SK-N-SH (cell line): ENCODE data around the gene SMARCA4.

Source experiments
- EP300 ChIP-seq, 2 experiments: IDR thresholded peaks; 2 replicates each; pipeline versions ENCODE4 v1.4.0 to v1.6.1; 2012; ENCODE audit warnings: borderline replicate concordance in 1 of 2, low read depth in 1 of 2, low read length in 1 of 2
- MAX ChIP-seq: IDR thresholded peaks from 2 replicates; pipeline ENCODE4 v1.4.0; 2012; ENCODE audit warnings: low read depth
- MXI1 ChIP-seq: IDR thresholded peaks from 2 replicates; pipeline ENCODE4 v1.6.1; 2012; ENCODE audit warnings: mild to moderate bottlenecking, low read depth, low read length, improper control_type of control experiment
- RAD21 ChIP-seq: IDR thresholded peaks from 2 replicates; pipeline ENCODE4 v1.6.1; 2012; ENCODE audit warnings: mild to moderate bottlenecking, low read length
- RCOR1 ChIP-seq: fragments of 150-350 bp; IDR thresholded peaks from 2 replicates; pipeline ENCODE4 v1.6.1; 2017; ENCODE audit warnings: antibody characterized with exemption, low read length
- TAF1 ChIP-seq: IDR thresholded peaks from 2 replicates; pipeline ENCODE4 v1.6.1; 2012; ENCODE audit warnings: low read depth, mild to moderate bottlenecking, low read length, moderate library complexity, borderline replicate concordance
- TEAD4 ChIP-seq: IDR thresholded peaks from 2 replicates; pipeline ENCODE4 v1.4.0; 2012; ENCODE audit warnings: mild to moderate bottlenecking, borderline replicate concordance; ENCODE audit not compliant: insufficient read depth
- YY1 ChIP-seq: IDR thresholded peaks from 2 replicates; pipeline ENCODE4 v1.4.0; 2012; ENCODE audit warnings: low read depth, mild to moderate bottlenecking
- TF ChIP-seq, protein P1 (sequence below): fragments of 200-600 bp; sonication (generic); IDR thresholded peaks from 2 replicates; pipeline ENCODE4 v1.6.1; 2017; ENCODE audit warnings: antibody characterized with exemption, mild to moderate bottlenecking, moderate library complexity

DNA sequence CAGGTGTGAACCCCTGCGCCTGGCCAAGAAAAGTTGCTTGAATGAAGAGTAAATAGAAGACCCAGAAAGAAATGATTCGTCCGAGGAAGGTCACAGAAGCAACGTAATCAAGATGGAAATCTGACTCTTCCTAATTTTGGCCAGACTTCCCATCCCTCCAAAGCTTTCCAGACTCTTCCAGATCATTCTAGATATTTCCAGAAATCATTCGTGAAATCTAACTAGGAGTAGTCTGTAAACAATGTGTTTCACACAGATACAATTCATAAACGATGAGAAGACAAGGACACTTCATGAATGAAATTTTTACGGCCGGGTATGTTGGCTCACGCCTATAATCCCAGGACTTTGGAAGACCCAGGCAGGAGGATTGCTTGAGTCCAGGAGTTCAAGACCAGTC, 119.2 kb downstream of the SMARCA4 start:
- TF ChIP-seq, protein P1, sequence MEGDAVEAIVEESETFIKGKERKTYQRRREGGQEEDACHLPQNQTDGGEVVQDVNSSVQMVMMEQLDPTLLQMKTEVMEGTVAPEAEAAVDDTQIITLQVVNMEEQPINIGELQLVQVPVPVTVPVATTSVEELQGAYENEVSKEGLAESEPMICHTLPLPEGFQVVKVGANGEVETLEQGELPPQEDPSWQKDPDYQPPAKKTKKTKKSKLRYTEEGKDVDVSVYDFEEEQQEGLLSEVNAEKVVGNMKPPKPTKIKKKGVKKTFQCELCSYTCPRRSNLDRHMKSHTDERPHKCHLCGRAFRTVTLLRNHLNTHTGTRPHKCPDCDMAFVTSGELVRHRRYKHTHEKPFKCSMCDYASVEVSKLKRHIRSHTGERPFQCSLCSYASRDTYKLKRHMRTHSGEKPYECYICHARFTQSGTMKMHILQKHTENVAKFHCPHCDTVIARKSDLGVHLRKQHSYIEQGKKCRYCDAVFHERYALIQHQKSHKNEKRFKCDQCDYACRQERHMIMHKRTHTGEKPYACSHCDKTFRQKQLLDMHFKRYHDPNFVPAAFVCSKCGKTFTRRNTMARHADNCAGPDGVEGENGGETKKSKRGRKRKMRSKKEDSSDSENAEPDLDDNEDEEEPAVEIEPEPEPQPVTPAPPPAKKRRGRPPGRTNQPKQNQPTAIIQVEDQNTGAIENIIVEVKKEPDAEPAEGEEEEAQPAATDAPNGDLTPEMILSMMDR, result no peak
- no peak for TF ChIP-seq TAF1
- no peak for TF ChIP-seq EP300 (IDR thresholded peaks at IDR 0.05; ENCODE audit: borderline replicate concordance in 1 of 2, low read depth in 1 of 2, low read length in 1 of 2)
- TF ChIP-seq RCOR1, result no peak
- no peak for TF ChIP-seq TEAD4
- TF ChIP-seq RAD21, result no peak
- no peak for TF ChIP-seq YY1
- TF ChIP-seq MAX, result no peak
- TF ChIP-seq MXI1, result no peak
